Measurements from ENCODE around the gene PHAF1.
A peak's percentile ranks its signal among the peaks of the same experiment; 100 is the strongest.

The PHAF1 gene

DNA sequence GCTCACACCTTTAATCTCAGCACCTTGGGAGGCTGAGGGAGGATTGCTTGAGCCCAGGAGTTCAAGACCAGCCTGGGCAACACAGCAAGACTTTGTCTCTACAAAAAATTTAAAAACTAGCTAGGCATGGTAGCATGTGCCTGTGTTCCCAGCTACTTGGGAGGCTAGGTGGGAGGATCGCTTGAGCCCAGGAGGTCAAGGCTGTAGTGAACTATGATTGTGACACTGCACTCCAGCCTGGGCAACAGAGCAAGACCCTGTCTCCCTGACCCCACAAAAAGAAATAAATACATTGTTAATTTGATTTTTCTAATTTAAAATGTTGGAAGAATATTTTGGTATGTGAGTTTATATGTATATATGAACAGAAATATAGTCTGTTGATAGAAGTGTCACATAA is 22.4 kb upstream of the PHAF1 start:
- H3K36me3 ChIP-seq (ENCODE audit: control insufficient read depth, insufficient read depth, low read length) = peaks cover 53% of the 10 kb centered on the region
- no peak overlapping the region for H3K27ac ChIP-seq (ENCODE audit: low read depth, low read length, severe bottlenecking)
- H3K4me3 ChIP-seq (ENCODE audit: extremely low read depth, insufficient read depth, low read length, poor library complexity, severe bottlenecking) = no peak overlapping the region
- WGBS, 2 experiments (ENCODE audit: insufficient coverage in 2 of 2) = 100% methylated on average over 1 of the region's 1 CpG
- no peaks in the 10 kb centered on the region for H3K4me1 ChIP-seq (ENCODE audit: control insufficient read depth, insufficient read depth, low read length, poor library complexity, severe bottlenecking)
- H3K9me3 ChIP-seq (ENCODE audit: control insufficient read depth, low read length) = no peaks in the 10 kb centered on the region

DNA sequence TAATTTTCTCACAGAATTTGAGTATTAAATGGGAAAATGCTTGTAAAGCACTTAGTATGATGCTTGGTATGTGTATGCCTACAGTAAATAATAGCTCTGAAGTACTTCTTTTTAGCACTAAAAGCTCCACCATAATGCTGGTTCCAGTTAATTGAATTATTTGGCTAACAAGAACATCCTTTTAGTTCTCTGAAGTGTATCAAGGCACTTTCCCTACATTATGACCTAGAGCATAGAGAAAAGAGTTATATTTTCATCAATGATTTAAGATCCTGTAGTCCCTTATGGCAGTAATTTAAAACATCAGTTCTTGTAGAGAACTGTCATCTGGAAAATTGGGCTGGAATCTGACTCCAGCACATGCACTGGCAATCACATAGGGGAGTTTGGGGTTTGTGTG is 21.9 kb upstream of the PHAF1 start:
- Histone ChIP-seq H3K27ac (ENCODE audit: low read depth, low read length, severe bottlenecking) (no peak overlapping the region), H3K4me1 (ENCODE audit: control insufficient read depth, insufficient read depth, low read length, poor library complexity, severe bottlenecking) (no peaks in the 10 kb centered on the region), H3K9me3 (ENCODE audit: control insufficient read depth, low read length) (no peaks in the 10 kb centered on the region), H3K4me3 (ENCODE audit: extremely low read depth, insufficient read depth, low read length, poor library complexity, severe bottlenecking) (no peak overlapping the region), H3K36me3 (ENCODE audit: control insufficient read depth, insufficient read depth, low read length) (peaks cover 55% of the 10 kb centered on the region)

DNA sequence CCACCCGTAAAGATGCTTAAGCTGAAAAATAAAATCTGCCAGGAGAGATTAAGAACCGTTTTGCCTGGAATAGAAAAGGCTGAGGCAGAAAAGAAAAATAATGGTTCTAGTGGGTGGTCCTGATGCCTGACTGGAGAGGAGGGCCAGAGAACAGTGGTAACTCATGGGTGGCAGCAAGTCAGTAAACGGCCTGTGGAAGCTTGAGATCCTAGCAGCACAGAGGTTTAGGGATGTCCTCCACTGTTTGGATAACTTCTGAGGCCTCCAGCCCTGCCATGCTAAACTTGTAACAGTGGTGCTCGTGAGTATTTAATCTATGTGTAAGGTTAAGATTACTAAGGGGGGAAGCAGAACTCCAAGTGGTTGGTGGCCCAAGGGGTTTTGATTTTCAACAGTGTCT is 21.2 kb upstream of the PHAF1 start:
- no peak overlapping the region for H3K4me3 ChIP-seq (ENCODE audit: extremely low read depth, insufficient read depth, low read length, poor library complexity, severe bottlenecking)
- no peaks in the 10 kb centered on the region for H3K4me1 ChIP-seq (ENCODE audit: control insufficient read depth, insufficient read depth, low read length, poor library complexity, severe bottlenecking)
- 95 to 100% methylated on average over 1 to 3 of the region's 4 CpGs for WGBS, 2 experiments (ENCODE audit: insufficient coverage in 2 of 2)
- H3K9me3 ChIP-seq (ENCODE audit: control insufficient read depth, low read length) = no peaks in the 10 kb centered on the region
- peaks cover 56% of the 10 kb centered on the region for H3K36me3 ChIP-seq (ENCODE audit: control insufficient read depth, insufficient read depth, low read length)
- H3K27ac ChIP-seq (ENCODE audit: low read depth, low read length, severe bottlenecking) = no peak overlapping the region

DNA sequence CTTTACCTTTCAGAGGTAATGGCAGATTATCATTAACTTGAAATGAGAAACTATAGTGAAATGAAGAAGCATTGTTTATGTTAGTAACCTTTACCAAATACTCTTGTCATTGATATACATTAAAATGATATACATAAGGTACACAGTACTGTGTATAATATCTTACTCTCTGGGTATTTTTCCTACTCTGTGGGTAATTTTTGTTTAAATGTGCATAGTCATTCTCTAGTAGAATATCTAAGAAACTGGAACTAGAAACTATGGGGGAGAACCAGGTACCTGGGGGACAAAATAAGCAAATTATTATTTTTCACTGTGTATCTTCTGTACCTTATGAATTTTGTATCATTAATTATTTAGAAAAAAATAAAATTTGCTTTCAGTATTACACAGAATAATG is 20.6 kb upstream of the PHAF1 start:
- peaks cover 56% of the 10 kb centered on the region for H3K36me3 ChIP-seq (ENCODE audit: control insufficient read depth, insufficient read depth, low read length)
- no peak overlapping the region for H3K27ac ChIP-seq (ENCODE audit: low read depth, low read length, severe bottlenecking)
- no peaks in the 10 kb centered on the region for H3K4me1 ChIP-seq (ENCODE audit: control insufficient read depth, insufficient read depth, low read length, poor library complexity, severe bottlenecking)
- no peak overlapping the region for H3K4me3 ChIP-seq (ENCODE audit: extremely low read depth, insufficient read depth, low read length, poor library complexity, severe bottlenecking)
- no peaks in the 10 kb centered on the region for H3K9me3 ChIP-seq (ENCODE audit: control insufficient read depth, low read length)

DNA sequence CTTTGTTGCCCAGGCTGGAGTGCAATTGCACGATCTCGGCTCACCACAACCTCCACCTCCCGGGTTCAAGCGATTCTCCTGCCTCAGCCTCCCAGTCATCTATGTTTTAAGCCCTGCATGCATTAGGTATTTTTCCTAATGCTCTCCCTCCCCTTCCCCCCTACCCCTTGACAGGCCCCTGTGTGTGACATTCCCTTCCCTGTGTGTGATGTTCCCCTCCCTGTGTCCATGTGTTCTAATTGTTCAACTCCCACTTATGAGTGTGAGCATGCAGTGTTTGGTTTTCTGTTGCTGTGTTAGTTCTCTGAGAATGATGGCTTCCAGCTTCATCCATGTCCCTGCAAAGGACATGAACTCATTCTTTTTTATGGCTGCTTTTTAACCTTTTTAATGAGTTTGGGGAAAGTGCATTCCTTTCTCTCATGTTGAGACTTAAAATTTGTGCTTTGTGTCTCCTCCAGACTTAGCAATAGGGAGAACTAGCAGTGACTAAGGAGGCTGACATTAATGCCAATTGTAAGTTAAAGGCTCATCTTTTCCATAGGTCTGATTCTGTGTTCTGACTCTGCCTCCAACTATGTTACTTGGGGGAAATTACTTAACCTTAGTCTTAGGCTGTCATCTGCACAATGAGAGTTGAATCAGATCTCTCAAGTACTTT is 17.7 kb upstream of the PHAF1 start:
- Histone ChIP-seq H3K4me3 (ENCODE audit: extremely low read depth, insufficient read depth, low read length, poor library complexity, severe bottlenecking) (no peak overlapping the region), H3K27ac (ENCODE audit: low read depth, low read length, severe bottlenecking) (peak overlapping the region; percentile 52), H3K36me3 (ENCODE audit: control insufficient read depth, insufficient read depth, low read length) (peaks cover 76% of the 10 kb centered on the region), H3K9me3 (ENCODE audit: control insufficient read depth, low read length) (no peaks in the 10 kb centered on the region), H3K4me1 (ENCODE audit: control insufficient read depth, insufficient read depth, low read length, poor library complexity, severe bottlenecking) (no peaks in the 10 kb centered on the region)
- 95 to 100% methylated on average over 4 of the region's 4 CpGs for WGBS, 2 experiments (ENCODE audit: insufficient coverage in 2 of 2)

DNA sequence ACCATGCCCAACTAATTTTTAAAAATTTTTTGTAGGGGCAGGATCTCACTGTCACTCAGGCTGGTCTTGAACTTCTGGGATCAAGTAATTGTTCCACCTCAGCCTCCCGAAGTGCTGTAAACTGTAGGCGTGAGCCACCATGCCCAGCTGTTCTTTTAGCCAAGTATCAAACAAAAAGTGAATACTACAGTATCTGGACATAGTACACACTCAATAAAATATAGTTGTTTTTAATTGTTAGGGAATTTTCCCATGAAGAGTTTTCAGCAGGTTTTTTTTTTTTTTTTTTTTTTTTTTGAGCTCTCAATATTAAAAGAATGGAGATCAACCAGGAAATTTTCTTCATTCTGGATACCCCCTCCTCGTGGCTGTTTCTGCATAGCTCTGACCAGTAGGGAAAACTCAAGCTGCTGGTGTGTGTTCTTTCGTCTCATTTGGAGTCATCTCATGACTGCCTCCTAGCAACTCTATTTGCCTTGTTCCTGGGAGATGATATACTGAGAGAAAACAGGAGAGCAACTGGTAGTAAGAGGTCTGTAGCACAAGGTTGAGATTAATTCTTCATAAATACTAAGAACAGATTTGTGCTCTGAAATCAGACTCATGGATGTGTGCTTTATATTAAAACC is 16.5 kb upstream of the PHAF1 start:
- H3K4me1 ChIP-seq (ENCODE audit: control insufficient read depth, insufficient read depth, low read length, poor library complexity, severe bottlenecking) = no peaks in the 10 kb centered on the region
- WGBS, 2 experiments (ENCODE audit: insufficient coverage in 2 of 2) = 96 to 100% methylated on average over 3 to 4 of the region's 4 CpGs
- H3K36me3 ChIP-seq (ENCODE audit: control insufficient read depth, insufficient read depth, low read length) = peaks cover 75% of the 10 kb centered on the region
- no peak overlapping the region for H3K27ac ChIP-seq (ENCODE audit: low read depth, low read length, severe bottlenecking)
- H3K9me3 ChIP-seq (ENCODE audit: control insufficient read depth, low read length) = no peaks in the 10 kb centered on the region
- no peak overlapping the region for H3K4me3 ChIP-seq (ENCODE audit: extremely low read depth, insufficient read depth, low read length, poor library complexity, severe bottlenecking)

DNA sequence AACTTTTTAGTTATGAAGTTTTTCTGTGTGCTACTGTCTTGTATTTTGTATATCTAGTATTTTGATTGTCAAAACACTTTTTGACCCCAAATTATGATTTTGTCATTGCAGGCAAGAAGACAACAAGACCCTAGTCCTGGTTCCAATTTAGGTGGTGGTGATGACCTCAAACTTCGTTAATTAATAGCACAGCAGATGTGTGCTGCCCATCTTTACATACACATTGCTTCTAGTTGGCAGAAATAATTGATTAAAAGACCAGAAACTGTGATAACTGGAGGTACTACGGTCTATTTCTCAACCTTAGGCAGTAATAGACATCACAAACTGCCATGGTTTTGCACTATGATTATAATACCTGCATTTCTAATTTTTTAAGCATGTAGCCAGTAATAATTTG is 11.1 kb upstream of the PHAF1 start:
- Histone ChIP-seq H3K36me3 (ENCODE audit: control insufficient read depth, insufficient read depth, low read length) (peaks cover 85% of the 10 kb centered on the region), H3K4me1 (ENCODE audit: control insufficient read depth, insufficient read depth, low read length, poor library complexity, severe bottlenecking) (no peaks in the 10 kb centered on the region), H3K4me3 (ENCODE audit: extremely low read depth, insufficient read depth, low read length, poor library complexity, severe bottlenecking) (no peak overlapping the region), H3K27ac (ENCODE audit: low read depth, low read length, severe bottlenecking) (no peak overlapping the region), H3K9me3 (ENCODE audit: control insufficient read depth, low read length) (no peaks in the 10 kb centered on the region)
- WGBS, 2 experiments (ENCODE audit: insufficient coverage in 2 of 2) = 83% methylated on average over 1 of the region's 2 CpGs; no CpG with 5 or more reads in 1 of the 2 experiments

DNA sequence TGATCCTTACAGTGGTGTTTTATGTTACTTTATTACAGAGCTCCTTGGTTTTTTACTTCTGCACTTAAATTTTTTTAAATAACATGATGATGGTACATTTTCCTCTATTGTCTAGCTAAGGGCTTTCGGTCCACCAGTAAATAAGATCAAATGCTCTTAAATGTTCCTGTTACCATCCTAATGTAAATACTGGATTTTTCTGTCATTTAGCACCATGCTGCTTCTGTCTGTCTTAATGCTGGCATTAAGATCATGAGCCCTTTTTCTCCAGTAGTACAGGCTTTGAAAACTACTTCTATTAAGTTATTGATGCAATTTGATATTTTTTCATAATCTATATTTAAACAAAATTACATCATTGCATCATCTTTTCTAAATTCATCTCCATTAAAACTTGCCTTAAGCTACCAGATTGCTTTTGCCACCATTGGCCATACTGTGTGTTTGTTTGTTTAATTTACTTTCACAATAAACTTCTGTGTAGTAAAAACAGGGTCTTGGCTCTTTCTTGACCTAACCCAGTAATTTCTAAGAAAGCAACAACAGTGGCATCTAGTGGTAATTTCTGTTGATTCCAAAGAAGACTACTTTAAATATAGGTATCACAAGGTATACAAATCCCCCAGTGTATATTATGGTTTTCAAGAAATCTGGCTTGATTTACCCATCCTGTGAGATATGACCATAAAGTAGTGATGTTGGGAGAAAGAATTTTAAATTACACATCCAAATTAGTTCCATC is 9.0 kb upstream of the PHAF1 start:
- Histone ChIP-seq H3K36me3 (ENCODE audit: control insufficient read depth, insufficient read depth, low read length) (peaks cover 66% of the 10 kb centered on the region), H3K9me3 (ENCODE audit: control insufficient read depth, low read length) (no peaks in the 10 kb centered on the region), H3K4me3 (ENCODE audit: extremely low read depth, insufficient read depth, low read length, poor library complexity, severe bottlenecking) (no peak overlapping the region), H3K4me1 (ENCODE audit: control insufficient read depth, insufficient read depth, low read length, poor library complexity, severe bottlenecking) (no peaks in the 10 kb centered on the region), H3K27ac (ENCODE audit: low read depth, low read length, severe bottlenecking) (no peak overlapping the region)
- no CpG with 5 or more reads among the region's 1 CpG for WGBS, 2 experiments (ENCODE audit: insufficient coverage in 2 of 2)

DNA sequence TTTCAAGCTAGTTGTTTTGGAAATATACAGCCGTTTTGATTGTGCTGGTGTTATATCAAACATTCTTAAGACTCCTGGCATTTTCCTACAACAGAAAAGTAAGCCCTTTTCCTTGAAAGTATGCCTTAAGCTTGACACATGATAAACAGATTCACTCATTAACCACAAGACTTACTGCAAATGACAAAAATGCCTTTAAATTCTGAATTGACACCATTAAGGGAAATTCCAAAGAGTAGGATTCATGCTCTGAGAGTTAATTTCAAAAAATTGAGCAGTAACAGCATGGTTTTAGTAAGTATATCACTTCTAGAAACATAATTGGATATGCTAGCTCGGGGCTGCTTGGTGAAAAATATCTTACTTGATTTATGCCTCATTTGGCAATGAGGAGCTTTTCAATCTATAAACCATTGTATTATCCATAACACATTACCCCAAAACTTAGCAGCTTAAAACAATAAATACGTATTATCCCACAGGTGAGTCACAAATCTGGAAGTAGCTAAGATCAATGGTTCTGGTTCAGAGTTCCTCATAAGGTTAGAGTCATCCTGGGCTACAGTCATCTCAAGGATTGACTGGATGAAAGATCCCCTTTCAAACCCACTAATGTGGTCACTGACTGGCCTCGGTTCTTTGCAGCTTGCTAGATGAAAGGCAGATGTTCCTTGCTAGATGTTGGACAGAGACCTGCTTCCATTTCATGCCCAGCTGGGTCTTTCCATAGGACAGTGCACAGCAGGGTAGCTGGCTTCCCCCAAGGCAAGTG is 8.2 kb upstream of the PHAF1 start:
- Histone ChIP-seq H3K4me1 (ENCODE audit: control insufficient read depth, insufficient read depth, low read length, poor library complexity, severe bottlenecking) (no peaks in the 10 kb centered on the region), H3K4me3 (ENCODE audit: extremely low read depth, insufficient read depth, low read length, poor library complexity, severe bottlenecking) (no peak overlapping the region), H3K9me3 (ENCODE audit: control insufficient read depth, low read length) (no peaks in the 10 kb centered on the region), H3K27ac (ENCODE audit: low read depth, low read length, severe bottlenecking) (no peak overlapping the region), H3K36me3 (ENCODE audit: control insufficient read depth, insufficient read depth, low read length) (peaks cover 59% of the 10 kb centered on the region)
- WGBS, 2 experiments (ENCODE audit: insufficient coverage in 2 of 2) = 83 to 92% methylated on average over 1 to 2 of the region's 4 CpGs

DNA sequence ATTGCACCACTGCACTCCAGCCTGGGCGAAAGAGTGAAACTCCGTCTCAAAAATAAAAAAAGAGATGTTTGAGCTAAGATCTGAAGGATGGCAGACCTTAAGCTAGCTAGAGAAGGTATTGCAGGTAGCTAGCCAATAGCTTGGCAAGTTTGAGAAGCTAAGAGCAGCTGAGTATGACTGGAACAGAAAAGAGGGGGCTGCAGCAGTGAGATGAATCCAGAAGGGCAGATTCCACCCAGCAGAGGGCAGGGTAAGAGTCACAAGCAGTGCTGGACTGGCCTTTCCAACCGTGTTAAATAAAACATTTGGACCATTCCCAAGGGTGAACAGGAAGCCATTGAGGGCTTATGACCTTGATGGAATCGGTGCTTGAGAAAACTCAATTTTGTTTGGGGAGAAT is 5.7 kb upstream of the PHAF1 start:
- Histone ChIP-seq H3K27ac (ENCODE audit: low read depth, low read length, severe bottlenecking) (no peak overlapping the region), H3K36me3 (ENCODE audit: control insufficient read depth, insufficient read depth, low read length) (peaks cover 39% of the 10 kb centered on the region), H3K4me1 (ENCODE audit: control insufficient read depth, insufficient read depth, low read length, poor library complexity, severe bottlenecking) (peaks cover 2% of the 10 kb centered on the region), H3K4me3 (ENCODE audit: extremely low read depth, insufficient read depth, low read length, poor library complexity, severe bottlenecking) (no peak overlapping the region), H3K9me3 (ENCODE audit: control insufficient read depth, low read length) (no peaks in the 10 kb centered on the region)
- 89 to 92% methylated on average over 3 to 4 of the region's 4 CpGs for WGBS, 2 experiments (ENCODE audit: insufficient coverage in 2 of 2)
